Measurements from ENCODE around the gene ALDH3A1.

Gene ALDH3A1

GRCh38 chr17:19739241-19740201 lies 8.6 kb downstream of the ALDH3A1 start:
- H3K4me3 ChIP-seq (ENCODE audit: low read depth, low read length): no peak overlapping the region
- no peak overlapping the region for H3K4me2 ChIP-seq (ENCODE audit: low read length)
- H3K27me3 ChIP-seq (ENCODE audit: control insufficient read depth, insufficient read depth, low read length): no peaks in the 10 kb centered on the region
- no peak overlapping the region for H3K9ac ChIP-seq
- TF ChIP-seq CTCF (IDR thresholded peaks at IDR 0.05): no peak
- no peaks in the 10 kb centered on the region for H3K79me2 ChIP-seq
- no peaks in the 10 kb centered on the region for H3K4me1 ChIP-seq
- no peaks in the 10 kb centered on the region for H3K36me3 ChIP-seq (ENCODE audit: control insufficient read depth, insufficient read depth, low read length)
- H3K27ac ChIP-seq: no peak overlapping the region
- H2AFZ ChIP-seq: no peak overlapping the region
- no peaks in the 10 kb centered on the region for H3K9me3 ChIP-seq (ENCODE audit: control insufficient read depth, low read length)

DNA sequence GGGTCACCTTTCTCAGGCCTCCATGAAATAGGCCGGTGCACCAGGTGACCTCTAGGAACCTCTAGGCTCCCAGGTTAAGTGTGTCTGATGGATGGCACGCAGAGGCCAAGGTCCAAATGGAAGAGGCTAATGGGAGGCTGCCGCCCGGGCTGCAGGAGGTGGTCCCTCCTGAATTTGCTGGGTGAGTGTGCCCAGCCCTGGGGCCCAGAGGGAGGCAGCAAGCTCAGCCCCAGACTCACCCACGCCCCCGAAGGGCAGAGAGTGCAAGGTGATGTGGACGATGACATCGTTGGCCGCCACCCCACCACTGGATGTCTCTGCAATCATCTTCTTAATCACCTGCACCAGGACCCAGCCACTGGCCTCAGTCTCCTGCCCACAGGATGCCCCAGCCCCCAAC lies 9.3 kb downstream of the ALDH3A1 start:
- Histone ChIP-seq H3K4me1 (no peaks in the 10 kb centered on the region), H3K27me3 (ENCODE audit: control insufficient read depth, insufficient read depth, low read length) (no peaks in the 10 kb centered on the region), H3K36me3 (ENCODE audit: control insufficient read depth, insufficient read depth, low read length) (no peaks in the 10 kb centered on the region), H3K9me3 (ENCODE audit: control insufficient read depth, low read length) (no peaks in the 10 kb centered on the region), H3K79me2 (no peaks in the 10 kb centered on the region), H3K4me3 (ENCODE audit: low read depth, low read length) (no peak overlapping the region), H2AFZ (no peak overlapping the region), H3K4me2 (ENCODE audit: low read length) (no peak overlapping the region), H3K9ac (no peak overlapping the region), H3K27ac (no peak overlapping the region)
- TF ChIP-seq CTCF (IDR thresholded peaks at IDR 0.05): no peak

GRCh38 chr17:19738073-19738449 lies 10.0 kb downstream of the ALDH3A1 start:
- H3K4me3 ChIP-seq (ENCODE audit: low read depth, low read length): no peak overlapping the region
- H3K4me1 ChIP-seq: no peaks in the 10 kb centered on the region

DNA sequence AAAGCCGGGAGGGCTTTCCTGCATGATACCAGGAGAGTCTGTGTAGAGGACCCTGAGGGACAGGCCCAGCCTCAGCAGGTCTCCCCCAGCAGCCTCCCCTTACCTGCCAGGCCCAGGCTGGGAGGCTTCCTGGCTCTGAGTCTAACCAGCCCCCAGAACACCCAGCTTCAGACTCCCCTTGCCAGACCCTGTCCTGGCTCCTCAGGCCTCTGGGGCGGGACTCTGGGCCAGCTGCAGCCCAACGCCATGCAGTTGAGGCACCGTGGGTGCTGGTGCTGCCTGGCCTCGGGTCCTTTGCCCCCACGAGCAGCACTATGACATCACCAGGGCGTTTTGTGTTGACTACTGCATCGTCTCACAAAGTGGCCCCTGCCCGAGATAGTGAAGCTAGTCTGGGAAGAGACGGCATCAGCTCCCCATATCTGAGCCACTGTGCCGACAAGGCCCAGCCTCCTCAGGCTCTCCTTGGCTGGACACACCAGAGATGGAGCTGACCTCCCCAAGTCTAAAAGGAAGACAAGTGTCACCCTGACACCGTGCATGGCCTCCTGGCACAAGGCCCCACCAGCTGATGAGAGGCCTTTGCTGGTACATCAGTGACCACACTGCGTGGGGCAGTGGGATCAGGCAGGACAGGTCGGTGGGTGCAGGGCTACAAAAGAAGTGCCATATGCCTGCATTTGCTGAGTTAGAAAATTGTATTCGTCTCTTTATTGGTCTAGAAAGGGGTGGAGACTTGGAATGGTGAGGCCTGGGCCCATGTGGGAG lies 10.6 kb downstream of the ALDH3A1 start:
- Histone ChIP-seq H3K4me1 (no peaks in the 10 kb centered on the region), H3K79me2 (no peaks in the 10 kb centered on the region), H3K9ac (no peak overlapping the region), H3K9me3 (ENCODE audit: control insufficient read depth, low read length) (no peaks in the 10 kb centered on the region), H3K4me2 (ENCODE audit: low read length) (no peak overlapping the region), H3K27ac (no peak overlapping the region), H3K27me3 (ENCODE audit: control insufficient read depth, insufficient read depth, low read length) (no peaks in the 10 kb centered on the region), H3K36me3 (ENCODE audit: control insufficient read depth, insufficient read depth, low read length) (no peaks in the 10 kb centered on the region), H3K4me3 (ENCODE audit: low read depth, low read length) (no peak overlapping the region), H2AFZ (no peak overlapping the region)
- no peak for TF ChIP-seq CTCF (IDR thresholded peaks at IDR 0.05)

More at GRCh38 chr17:19738073-19738449, 10.0 kb downstream of the ALDH3A1 start:
- Histone ChIP-seq H3K36me3 (ENCODE audit: control insufficient read depth, insufficient read depth, low read length) (no peaks in the 10 kb centered on the region), H3K9me3 (ENCODE audit: control insufficient read depth, low read length) (no peaks in the 10 kb centered on the region), H3K4me2 (ENCODE audit: low read length) (no peak overlapping the region), H3K27me3 (ENCODE audit: control insufficient read depth, insufficient read depth, low read length) (no peaks in the 10 kb centered on the region), H2AFZ (no peak overlapping the region), H3K79me2 (no peaks in the 10 kb centered on the region), H3K27ac (no peak overlapping the region), H3K9ac (no peak overlapping the region)
- TF ChIP-seq CTCF (IDR thresholded peaks at IDR 0.05): no peak

Measured in parathyroid adenoma (tissue), 2 donors.